Adrenal gland (tissue), 5 donors: ENCODE measurements around the gene SMIM44.

Experiments used
- CTCF ChIP-seq, 6 experiments: fragments of 450-650 bp in 4 of 6; fragments of 200-600 bp in 2 of 6; sonication (generic) in 1 of 6; IDR thresholded peaks; 1 replicate in 5 of 6; 2 replicates in 1 of 6; pipeline versions ENCODE4 v1.5.1 to v1.8.0; 2016 to 2021; ENCODE audit warnings: antibody characterized with exemption in 6 of 6, mild to moderate bottlenecking in 2 of 6, moderate library complexity in 1 of 6
- POLR2A ChIP-seq, 2 donors: fragments of 450-650 bp; IDR thresholded peaks; one replicate each; pipeline ENCODE4 v1.6.1; 2017; ENCODE audit warnings: antibody characterized with exemption in 2 of 2, mild to moderate bottlenecking in 2 of 2, moderate library complexity in 1 of 2
- donor health status: DM: no; HTN: no; CAD: no.

DNA sequence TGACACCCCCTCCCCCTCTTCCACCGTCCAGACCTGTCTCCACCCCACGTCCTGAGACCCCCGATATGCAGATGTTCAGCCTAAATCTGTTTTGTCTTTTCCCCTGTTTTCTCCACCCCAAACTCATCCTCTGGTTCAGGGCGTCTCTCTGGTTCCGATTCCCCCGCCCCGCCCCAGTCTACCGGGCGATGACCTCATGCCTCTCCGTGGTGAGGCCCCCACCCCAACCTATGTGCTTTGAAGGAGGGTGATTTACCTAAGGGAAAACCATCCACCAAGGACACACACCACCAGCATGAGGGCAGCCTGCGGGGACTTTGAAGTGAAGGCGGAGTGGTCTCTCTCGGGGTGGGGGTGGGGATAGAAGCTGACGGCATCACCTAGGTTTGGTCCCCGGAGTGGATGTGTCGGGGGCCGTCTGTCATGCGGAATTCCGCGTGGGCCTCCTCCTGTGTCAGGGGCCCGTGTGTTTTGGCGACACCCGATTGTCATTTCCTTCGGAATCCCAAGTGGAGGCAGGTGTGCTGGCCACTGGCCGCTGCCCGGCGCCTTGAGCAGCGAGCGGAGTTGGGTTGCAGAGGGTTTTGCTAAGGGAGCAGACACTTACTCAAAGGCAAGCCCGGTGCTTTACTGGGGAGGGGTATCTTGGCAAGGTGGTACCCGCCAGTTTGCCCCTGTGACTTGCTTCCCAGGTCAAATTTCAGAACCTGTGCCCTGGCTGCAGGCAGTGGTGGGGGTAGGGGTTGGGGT, 24.3 kb upstream of the SMIM44 start:
- no peak for TF ChIP-seq CTCF (IDR thresholded peaks at IDR 0.05)
- no peak for TF ChIP-seq POLR2A (IDR thresholded peaks at IDR 0.05)
